ENCODE measurements around the gene ATG4D. TPM values are rescaled to one million over a fixed set of nuclear protein-coding genes. Genes with fewer than 3 reads are reported as not detected.

The ATG4D gene
- total RNA-seq, 3 donors from 2014 or later: 13.1 to 18.0 (median 16.1) TPM

GRCh38 chr19:10560154-10560553 is 16.4 kb downstream of the ATG4D start:
- Histone ChIP-seq H3K4me1 (peaks cover 0 to 5% of the 10 kb centered on the region in 2 donors), H3K36me3 (no peaks in the 10 kb centered on the region), H3K9me3 (no peaks in the 10 kb centered on the region), H3K27ac (no peak overlapping the region), H3K4me3 (no peak overlapping the region), H3K27me3 (no peaks in the 10 kb centered on the region)
- TF ChIP-seq POLR2AphosphoS5 (IDR thresholded peaks at IDR 0.05) (no peak), POLR2A (IDR thresholded peaks at IDR 0.05) (no peak), CTCF (IDR thresholded peaks at IDR 0.05) (no peak)
- intact Hi-C loops (cut with DNase I; ENCODE audit: low total_unique reads): no loop called here
- no peak for DNase-seq (ENCODE audit: low spot score in 2 of 2)

DNA sequence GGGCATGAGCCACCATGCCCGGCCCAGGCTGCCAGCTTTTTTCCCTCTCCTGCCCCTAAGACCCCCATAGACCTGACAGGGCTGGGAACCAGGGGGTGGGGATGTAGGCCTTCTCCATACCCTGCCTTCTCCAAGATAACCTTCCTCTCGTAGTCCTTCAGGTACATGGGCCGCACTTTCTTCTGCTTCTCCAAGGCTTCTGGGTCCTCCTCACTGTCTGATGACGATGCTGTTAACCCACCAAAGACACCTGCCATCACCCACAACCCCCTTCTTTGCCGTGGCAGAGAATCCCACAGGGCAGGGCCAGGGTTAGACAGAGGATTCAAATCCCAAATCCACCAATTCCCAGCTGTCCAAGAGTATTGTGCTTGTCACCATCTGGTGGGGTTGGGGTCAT is 18.9 kb downstream of the ATG4D start:
- Histone ChIP-seq H3K4me1 (peaks cover 0 to 12% of the 10 kb centered on the region in 2 donors), H3K27ac (no peak overlapping the region), H3K36me3 (no peaks in the 10 kb centered on the region), H3K9me3 (no peaks in the 10 kb centered on the region), H3K27me3 (no peaks in the 10 kb centered on the region), H3K4me3 (no peak overlapping the region)
- TF ChIP-seq CTCF (IDR thresholded peaks at IDR 0.05): no peak
- no peak for TF ChIP-seq POLR2AphosphoS5 (IDR thresholded peaks at IDR 0.05)
- no peak for TF ChIP-seq POLR2A (IDR thresholded peaks at IDR 0.05)
- no peak for DNase-seq (ENCODE audit: low spot score in 2 of 2)
- intact Hi-C loops (cut with DNase I; ENCODE audit: low total_unique reads): no loop called here

DNA sequence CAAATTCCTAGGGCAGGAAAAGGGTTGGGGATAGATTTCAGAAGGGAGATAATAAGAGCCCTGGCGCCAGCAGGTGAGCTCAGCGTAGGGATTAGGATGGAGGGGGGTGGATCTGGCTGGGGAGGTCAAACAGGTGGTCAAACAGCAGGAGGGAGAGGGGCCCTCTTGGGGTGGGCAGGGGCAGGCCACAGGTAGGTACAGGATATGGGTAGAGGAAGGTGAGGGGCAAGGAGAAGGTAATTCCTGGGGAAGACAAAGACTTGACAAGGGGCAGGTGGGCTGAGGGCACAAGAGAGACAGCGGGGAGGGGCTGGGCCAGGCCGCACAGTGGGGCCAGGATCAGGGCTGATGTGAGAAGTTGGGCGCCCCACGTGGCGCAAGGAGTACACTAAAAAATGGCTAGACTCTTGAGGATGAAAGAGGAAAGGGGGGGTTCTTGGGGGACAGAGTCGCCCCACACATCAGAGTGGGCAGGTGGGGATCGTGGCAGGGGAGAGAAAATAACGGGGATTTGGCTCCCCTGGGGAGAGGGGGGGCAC is 21.4 kb downstream of the ATG4D start:
- no peak for TF ChIP-seq POLR2AphosphoS5 (IDR thresholded peaks at IDR 0.05)
- peak in 1 of 3 donors; percentile 14 for TF ChIP-seq CTCF (IDR thresholded peaks at IDR 0.05)
- TF ChIP-seq POLR2A (IDR thresholded peaks at IDR 0.05): no peak
- intact Hi-C loops (cut with DNase I; ENCODE audit: low total_unique reads): no loop called here
- H3K27me3 ChIP-seq: no peaks in the 10 kb centered on the region
- H3K27ac ChIP-seq: peak overlapping the region; percentile 80 to 89
- peak in 1 of 2 donors; percentile 32 for DNase-seq (ENCODE audit: low spot score in 2 of 2)
- H3K9me3 ChIP-seq: no peaks in the 10 kb centered on the region
- peaks cover 0 to 12% of the 10 kb centered on the region in 2 donors for H3K4me1 ChIP-seq
- peak overlapping the region; percentile 87 to 91 (median 90) for H3K4me3 ChIP-seq
- no peaks in the 10 kb centered on the region for H3K36me3 ChIP-seq

DNA sequence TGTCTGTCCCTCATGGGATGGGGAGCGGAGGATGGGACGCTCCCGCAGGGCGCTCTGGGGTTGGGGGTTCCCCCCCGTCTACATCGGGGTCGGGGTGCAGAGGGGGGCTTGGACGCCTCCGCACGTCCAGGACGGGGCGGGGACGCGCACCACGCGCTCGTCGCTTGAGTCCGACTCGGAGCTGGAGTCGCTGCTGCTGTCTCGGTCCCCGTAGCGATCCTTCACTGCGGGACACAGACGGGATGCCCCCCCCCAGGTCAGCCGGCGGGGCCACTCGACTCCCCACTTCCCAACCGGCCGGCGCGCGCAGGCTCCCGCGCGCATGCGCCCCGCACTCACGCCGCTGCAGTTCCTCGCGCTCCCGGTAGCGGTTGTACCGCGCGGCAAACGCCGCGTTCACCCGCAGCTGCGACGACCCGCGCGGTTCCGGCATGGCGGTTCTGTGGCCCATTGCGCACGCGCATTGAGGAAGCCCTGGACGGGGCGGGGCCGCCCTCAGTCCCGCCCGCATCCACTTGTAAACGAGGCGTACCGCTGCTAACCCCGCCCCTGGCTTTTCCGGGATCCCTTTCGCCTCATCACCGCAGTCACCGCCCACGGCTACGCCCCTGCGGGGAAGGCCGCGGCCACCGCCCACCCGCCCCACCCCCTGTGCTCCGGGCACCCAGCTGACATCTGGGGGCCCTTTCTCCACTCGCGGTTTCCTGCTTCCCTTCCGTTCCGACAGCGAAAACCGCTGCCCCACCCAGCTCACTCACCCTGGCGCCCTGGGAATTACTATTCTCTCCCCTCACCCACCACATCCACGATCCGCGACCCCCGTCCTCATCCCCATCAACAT is 22.1 kb downstream of the ATG4D start, which contains the start of gene KRI1:
Gene KRI1, minus strand, starts transcription at position 444 of the 841 bp plus-strand sequence. Its CDS starts 11 bp downstream, at position 433.
- H3K4me1 ChIP-seq: peaks cover 0 to 12% of the 10 kb centered on the region in 2 donors
- intact Hi-C loops (cut with DNase I; ENCODE audit: low total_unique reads): loop anchor here (1.0 kb wide), 1 partner anchor 30 kb away; no protein-coding TSS in a partner anchor
- peak; percentile 68 for TF ChIP-seq POLR2A (IDR thresholded peaks at IDR 0.05)
- TF ChIP-seq CTCF (IDR thresholded peaks at IDR 0.05): peak; percentile 24 to 51 (median 38)
- peak; percentile 55 to 77 (median 76) for TF ChIP-seq POLR2AphosphoS5 (IDR thresholded peaks at IDR 0.05)

DNA sequence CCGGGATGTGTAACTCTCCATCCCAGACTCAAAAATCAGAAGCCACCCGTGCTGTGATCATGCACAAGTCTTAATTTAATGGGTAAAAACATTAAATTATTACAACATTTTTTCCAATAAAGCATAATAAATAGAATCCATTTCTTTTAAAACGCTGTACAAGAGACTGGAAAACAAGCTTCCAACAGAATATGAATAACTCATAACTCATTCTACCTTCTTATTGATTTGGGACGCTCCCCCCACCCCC is 22.6 kb downstream of the ATG4D start:
- Histone ChIP-seq H3K27me3 (no peaks in the 10 kb centered on the region), H3K4me1 (peaks cover 0 to 12% of the 10 kb centered on the region in 2 donors), H3K36me3 (no peaks in the 10 kb centered on the region), H3K4me3 (peak overlapping the region; percentile 87 to 91 (median 90)), H3K9me3 (no peaks in the 10 kb centered on the region), H3K27ac (peak overlapping the region; percentile 80 to 89)
- no peak for TF ChIP-seq POLR2AphosphoS5 (IDR thresholded peaks at IDR 0.05)
- no peak for TF ChIP-seq CTCF (IDR thresholded peaks at IDR 0.05)
- TF ChIP-seq POLR2A (IDR thresholded peaks at IDR 0.05): no peak
- intact Hi-C loops (cut with DNase I; ENCODE audit: low total_unique reads): loop anchor here (1.0 kb wide), 1 partner anchor 31 kb away; no protein-coding TSS in a partner anchor
- DNase-seq (ENCODE audit: low spot score in 2 of 2): no peak

More for the DNA sequence above, 22.1 kb downstream of the ATG4D start, which contains the start of gene KRI1:
- H3K27ac ChIP-seq: peak within 1 kb of the TSS; percentile 80 to 89
- H3K4me3 ChIP-seq: peak within 1 kb of the TSS; percentile 87 to 91 (median 90)
- H3K36me3 ChIP-seq: no peaks in the 10 kb centered on the region
- DNase-seq (ENCODE audit: low spot score in 2 of 2): peak; percentile 96 to 97
- H3K9me3 ChIP-seq: no peaks in the 10 kb centered on the region
- no peaks in the 10 kb centered on the region for H3K27me3 ChIP-seq
